ENCODE results near the gene TNXB. TPM values are rescaled to one million over a fixed set of nuclear protein-coding genes. Genes with fewer than 3 reads are reported as not detected.

Gene TNXB
- total and polyA plus RNA-seq, 4 experiments from 2014 or later = 0.31 to 22.4 (median 16.5) TPM; not detected in 1

GRCh38 chr6:32128751-32129296 lies 19.7 kb upstream of the TNXB start:
- Mint-ChIP-seq H3K9me3 (peaks cover 0 to 3% (median 0%) of the 10 kb centered on the region in 8 donors), H3K27me3 (peaks cover 0 to 2% of the 10 kb centered on the region in 2 donors), H3K36me3 (peaks cover 20 to 38% of the 10 kb centered on the region in 2 donors), H3K4me3 (peak overlapping the region in 6 of 8 donors; percentile 97 to 100 (median 99)), H3K27ac (peak overlapping the region; percentile 89 to 99 (median 99)), H3K4me1 (peaks cover 33 to 57% (median 46%) of the 10 kb centered on the region in 4 donors)
- peaks cover 22% of the 10 kb centered on the region for H3K36me3 ChIP-seq (ENCODE audit: insufficient read depth, low read length)
- H3K27me3 ChIP-seq (ENCODE audit: insufficient read depth, low read length) = no peaks in the 10 kb centered on the region
- POLR2A ChIA-PET (ENCODE audit: partially characterized antibody) = interaction anchor here (0.7 to 8.6 kb wide), 20 partner anchors 9 to 843 kb away, joined by 3 to 188 read pairs (median 4); partner anchors contain the start of genes AGPAT1, BAG6, DDX39B and DXO
- H3K27ac ChIP-seq (ENCODE audit: low read depth, low read length) = peak overlapping the region; percentile 83
- DNase-seq = no peak
- peaks cover 35% of the 10 kb centered on the region for H3K4me1 ChIP-seq (ENCODE audit: insufficient read depth, low read length)
- intact Hi-C loops (cut with micrococcal nuclease) = loop anchor here (1.0 kb wide), 4 partner anchors 49 to 170 kb away; partner anchors contain the start of genes PBX2, RNF5 and SKIC2
- peak overlapping the region; percentile 34 to 87 for H3K4me3 ChIP-seq (ENCODE audit: low read length in 2 of 2)
- CTCF ChIA-PET (ENCODE audit: partially characterized antibody) = interaction anchor here (0.7 to 5.1 kb wide), 9 partner anchors 10 to 116 kb away, joined by 3 to 32 read pairs (median 3); partner anchors contain the start of gene GPSM3
- no peaks in the 10 kb centered on the region for H3K9me3 ChIP-seq (ENCODE audit: control insufficient read depth in 1 of 2, low read length in 2 of 2)

- Histone ChIP-seq H3K4me3 (ENCODE audit: low read length in 2 of 2) (peak within 1 kb of the TSS; percentile 74 to 87), H3K4me1 (ENCODE audit: insufficient read depth, low read length) (peaks cover 35% of the 10 kb centered on the region), H3K36me3 (ENCODE audit: insufficient read depth, low read length) (peaks cover 24% of the 10 kb centered on the region), H3K9me3 (ENCODE audit: control insufficient read depth in 1 of 2, low read length in 2 of 2) (no peaks in the 10 kb centered on the region), H3K27ac (ENCODE audit: low read depth, low read length) (peak within 1 kb of the TSS; percentile 83), H3K27me3 (ENCODE audit: insufficient read depth, low read length) (no peaks in the 10 kb centered on the region)
- Mint-ChIP-seq H3K9me3 (peaks cover 0 to 3% (median 0%) of the 10 kb centered on the region in 8 donors), H3K36me3 (peaks cover 24 to 45% of the 10 kb centered on the region in 2 donors), H3K4me3 (peak within 1 kb of the TSS; percentile 97 to 100 (median 99)), H3K27ac (peak within 1 kb of the TSS; percentile 89 to 99 (median 99)), H3K4me1 (peaks cover 33 to 57% (median 46%) of the 10 kb centered on the region in 4 donors), H3K27me3 (peaks cover 0 to 2% of the 10 kb centered on the region in 2 donors)
- peak; percentile 92 to 100 (median 98) for DNase-seq
- CTCF ChIA-PET (ENCODE audit: partially characterized antibody) = interaction anchor here (0.7 to 5.1 kb wide), 7 partner anchors 9 to 309 kb away, joined by 3 to 32 read pairs (median 4); no protein-coding TSS in a partner anchor
- intact Hi-C loops (cut with micrococcal nuclease) = loop anchor here (1.0 kb wide), 4 partner anchors 50 to 169 kb away; partner anchors contain the start of genes PBX2, RNF5 and SKIC2
- POLR2A ChIA-PET (ENCODE audit: partially characterized antibody) = interaction anchor here (0.7 to 8.6 kb wide), 18 partner anchors 8 to 844 kb away, joined by 3 to 188 read pairs (median 4); partner anchors contain the start of genes ABHD16A, AGPAT1, BAG6 and DDX39B
Observed at GRCh38 chr6:32127717-32128592, 18.8 kb upstream of the TNXB start, which contains the start of gene ATF6B. ATF6B (minus strand) TSS chr6:32128246; CDS start chr6:32128207, 39 bp downstream.

GRCh38 chr6:32127409-32127716 lies 18.2 kb upstream of the TNXB start:
- H3K4me3 ChIP-seq (ENCODE audit: low read length in 2 of 2) = peak overlapping the region; percentile 74 to 87
- CTCF ChIA-PET (ENCODE audit: partially characterized antibody) = interaction anchor here (0.9 to 5.1 kb wide), 3 partner anchors 8 to 128 kb away, joined by 4 to 32 read pairs (median 15); no protein-coding TSS in a partner anchor

GRCh38 chr6:32126880-32127279 lies 17.7 kb upstream of the TNXB start:
- Mint-ChIP-seq H3K9me3 (peaks cover 0 to 3% (median 0%) of the 10 kb centered on the region in 8 donors), H3K27me3 (peaks cover 0 to 2% of the 10 kb centered on the region in 2 donors), H3K4me1 (peaks cover 35 to 58% (median 48%) of the 10 kb centered on the region in 4 donors), H3K27ac (peak overlapping the region; percentile 89 to 99 (median 98)), H3K4me3 (peak overlapping the region; percentile 97 to 100 (median 99)), H3K36me3 (peaks cover 28 to 49% of the 10 kb centered on the region in 2 donors)
- H3K36me3 ChIP-seq (ENCODE audit: insufficient read depth, low read length) = peaks cover 31% of the 10 kb centered on the region
- H3K27me3 ChIP-seq (ENCODE audit: insufficient read depth, low read length) = no peaks in the 10 kb centered on the region
- DNase-seq = no peak
- peak overlapping the region; percentile 83 for H3K27ac ChIP-seq (ENCODE audit: low read depth, low read length)
- ChIA-PET CTCF (ENCODE audit: partially characterized antibody) (interaction anchor here (5.1 kb wide), 1 partner anchor 8 kb away, joined by 32 read pairs; no protein-coding TSS in a partner anchor), POLR2A (ENCODE audit: partially characterized antibody) (interaction anchor here (0.9 to 8.6 kb wide), 8 partner anchors 7 to 155 kb away, joined by 3 to 188 read pairs (median 9); partner anchors contain the start of genes AGPAT1, DXO, GPSM3 and PBX2)
- peaks cover 35% of the 10 kb centered on the region for H3K4me1 ChIP-seq (ENCODE audit: insufficient read depth, low read length)
- H3K9me3 ChIP-seq (ENCODE audit: control insufficient read depth in 1 of 2, low read length in 2 of 2) = no peaks in the 10 kb centered on the region
- H3K4me3 ChIP-seq (ENCODE audit: low read length in 2 of 2) = peak overlapping the region; percentile 74 to 87
- intact Hi-C loops (cut with micrococcal nuclease) = no loop called here

More at GRCh38 chr6:32127409-32127716, 18.2 kb upstream of the TNXB start:
- POLR2A ChIA-PET (ENCODE audit: partially characterized antibody) = interaction anchor here (0.9 to 8.6 kb wide), 12 partner anchors 7 to 845 kb away, joined by 3 to 188 read pairs (median 6); partner anchors contain the start of genes ABHD16A, AGPAT1, BAG6 and DXO
- Mint-ChIP-seq H3K27me3 (peaks cover 0 to 2% of the 10 kb centered on the region in 2 donors), H3K27ac (peak overlapping the region; percentile 89 to 99 (median 99)), H3K9me3 (peaks cover 0 to 3% (median 0%) of the 10 kb centered on the region in 8 donors), H3K4me1 (peaks cover 35 to 57% (median 46%) of the 10 kb centered on the region in 4 donors), H3K36me3 (peaks cover 24 to 45% of the 10 kb centered on the region in 2 donors), H3K4me3 (peak overlapping the region; percentile 97 to 100 (median 99))
- peaks cover 26% of the 10 kb centered on the region for H3K36me3 ChIP-seq (ENCODE audit: insufficient read depth, low read length)
- intact Hi-C loops (cut with micrococcal nuclease) = no loop called here
- peaks cover 35% of the 10 kb centered on the region for H3K4me1 ChIP-seq (ENCODE audit: insufficient read depth, low read length)
- no peak for DNase-seq
- H3K27ac ChIP-seq (ENCODE audit: low read depth, low read length) = peak overlapping the region; percentile 83
- no peaks in the 10 kb centered on the region for H3K9me3 ChIP-seq (ENCODE audit: control insufficient read depth in 1 of 2, low read length in 2 of 2)
- no peaks in the 10 kb centered on the region for H3K27me3 ChIP-seq (ENCODE audit: insufficient read depth, low read length)

- Mint-ChIP-seq H3K4me3 (peak overlapping the region in 1 of 8 donors; percentile 29), H3K9me3 (no peaks in the 10 kb centered on the region), H3K4me1 (peaks cover 30 to 54% (median 42%) of the 10 kb centered on the region in 4 donors), H3K27ac (peak overlapping the region in 2 of 7 donors; percentile 5 to 57), H3K36me3 (peaks cover 51 to 68% of the 10 kb centered on the region in 2 donors), H3K27me3 (no peaks in the 10 kb centered on the region)
- Histone ChIP-seq H3K27ac (ENCODE audit: low read depth, low read length) (no peak overlapping the region), H3K36me3 (ENCODE audit: insufficient read depth, low read length) (peaks cover 56% of the 10 kb centered on the region), H3K4me1 (ENCODE audit: insufficient read depth, low read length) (peaks cover 31% of the 10 kb centered on the region), H3K9me3 (ENCODE audit: control insufficient read depth in 1 of 2, low read length in 2 of 2) (no peaks in the 10 kb centered on the region), H3K4me3 (ENCODE audit: low read length in 2 of 2) (no peak overlapping the region), H3K27me3 (ENCODE audit: insufficient read depth, low read length) (no peaks in the 10 kb centered on the region)
- ChIA-PET CTCF (ENCODE audit: partially characterized antibody) (no interaction called here), POLR2A (ENCODE audit: partially characterized antibody) (interaction anchor here (0.6 kb wide), 2 partner anchors 52 to 312 kb away, joined by 3 read pairs; partner anchors contain the start of gene AGPAT1)
- intact Hi-C loops (cut with micrococcal nuclease) = no loop called here
- DNase-seq = no peak
Observed at GRCh38 chr6:32123681-32124080, 14.5 kb upstream of the TNXB start.

- no peak overlapping the region for H3K27ac Mint-ChIP-seq
- no peaks in the 10 kb centered on the region for H3K9me3 ChIP-seq (ENCODE audit: control insufficient read depth in 1 of 2, low read length in 2 of 2)
- peaks cover 47 to 72% of the 10 kb centered on the region in 2 donors for H3K36me3 Mint-ChIP-seq
- intact Hi-C loops (cut with micrococcal nuclease) = no loop called here
- no peak overlapping the region for H3K27ac ChIP-seq (ENCODE audit: low read depth, low read length)
- H3K36me3 ChIP-seq (ENCODE audit: insufficient read depth, low read length) = peaks cover 74% of the 10 kb centered on the region
- H3K4me3 Mint-ChIP-seq = no peak overlapping the region
- H3K4me1 ChIP-seq (ENCODE audit: insufficient read depth, low read length) = peaks cover 8% of the 10 kb centered on the region
- DNase-seq = no peak
- no peaks in the 10 kb centered on the region for H3K27me3 ChIP-seq (ENCODE audit: insufficient read depth, low read length)
- H3K4me1 Mint-ChIP-seq = peaks cover 9 to 26% (median 17%) of the 10 kb centered on the region in 4 donors
- ChIA-PET POLR2A (ENCODE audit: partially characterized antibody) (interaction anchor here (1.6 to 3.5 kb wide), 2 partner anchors 8 to 75 kb away, joined by 9 to 20 read pairs; partner anchors contain the start of genes ATF6B and FKBPL), CTCF (ENCODE audit: partially characterized antibody) (interaction anchor here (0.7 to 4.3 kb wide), 2 partner anchors 8 to 75 kb away, joined by 3 to 32 read pairs; partner anchors contain the start of genes ATF6B and FKBPL)
- no peaks in the 10 kb centered on the region for H3K9me3 Mint-ChIP-seq
- no peaks in the 10 kb centered on the region for H3K27me3 Mint-ChIP-seq
- no peak overlapping the region for H3K4me3 ChIP-seq (ENCODE audit: low read length in 2 of 2)
Observed at GRCh38 chr6:32120573-32121059, 11.5 kb upstream of the TNXB start.
